HepG2 (cell line): ENCODE data around the gene PRKCI. TPM values are rescaled to one million over a fixed set of nuclear protein-coding genes. Genes with fewer than 3 reads are reported as not detected.

Source experiments
- ATAC-seq: fragments of 200-7000 bp; cut with Tn5 transposase; 3 replicates; pipeline ENCODE4 v1.9.1; 2020; ENCODE audit warnings: mild to moderate bottlenecking, moderate library complexity
- BruUV-seq: library from RNA; stranded (reverse); fragments of 400-500 nt; replicated peaks from 2 replicates; lab custom pipeline; 2021; lab: Mats Ljungman, UMichigan
- CTCF ChIA-PET: fragments of 300-600 bp; formaldehyde crosslinking; extraction: SDS; loops from one replicate; lab custom pipeline; 2021; ENCODE audit warnings: low total read pairs, inconsistent platforms, low intra/inter-chr PET ratio; lab: Yijun Ruan, JAX
- POLR2A ChIA-PET: fragments of 350-600 bp; sonication (Branson Sonifier 250); formaldehyde crosslinking; loops from one replicate; lab custom pipeline; 2020; ENCODE audit warnings: antibody characterized with exemption, inconsistent platforms; lab: Yijun Ruan, JAX
- DNase-seq: peaks from one replicate; pipeline ENCODE4 v3.0.0-alpha.2; 2015; ENCODE audit warnings: low spot score
- FAIRE-seq: peaks from 3 replicates; lab custom pipeline; 2011; peaks lifted over from hg19 to GRCh38; lab: Jason Lieb, UNC
- H2AFZ ChIP-seq: one replicate; pipeline ENCODE4 v1.6.1; 2011; ENCODE audit warnings: low read length, inconsistent platforms
- H3K27ac ChIP-seq: fragments of 300-600 bp; 3 replicates; pipeline ENCODE4 v1.8.0; 2011; ENCODE audit warnings: mixed run types, mild to moderate bottlenecking, mixed read lengths, low read length, inconsistent platforms; ENCODE audit not compliant: insufficient read depth; ENCODE audit errors: extremely low read length
- H3K27me3 ChIP-seq, 2 experiments: fragments of 200-600 bp in 1 of 2; 2 replicates in 1 of 2; 3 replicates in 1 of 2; pipeline versions ENCODE4 v1.6.0 to v1.8.0; 2011; ENCODE audit warnings: low read length in 2 of 2, mild to moderate bottlenecking in 2 of 2, moderate library complexity in 2 of 2, inconsistent platforms in 1 of 2; ENCODE audit not compliant: insufficient read depth in 2 of 2, control insufficient read depth in 1 of 2
- H3K36me3 ChIP-seq, 2 experiments: fragments of 200-600 bp in 1 of 2; replicated peaks in 1 of 2; 2 replicates in 1 of 2; 3 replicates in 1 of 2; pipeline versions ENCODE4 v1.5.1 to v1.8.0; 2011; ENCODE audit warnings: low read length in 2 of 2, inconsistent platforms in 1 of 2; ENCODE audit not compliant: insufficient read depth in 2 of 2, control insufficient read depth in 1 of 2
- H3K4me1 ChIP-seq: 2 replicates; pipeline ENCODE4 v1.5.1; 2012; ENCODE audit warnings: low read length, inconsistent platforms; ENCODE audit not compliant: insufficient read depth
- H3K4me2 ChIP-seq: 2 replicates; pipeline ENCODE4 v1.6.0; 2011; ENCODE audit warnings: low read depth, low read length, inconsistent platforms
- H3K4me3 ChIP-seq, 3 experiments: fragments of 200-600 bp in 1 of 3; sonication (generic), shearing (Covaris generic) in 1 of 3; replicated peaks in 1 of 3; 2 replicates each; pipeline ENCODE4 v1.5.1; 2011 to 2016; ENCODE audit warnings: low read length in 3 of 3, inconsistent platforms in 2 of 3, low read depth in 2 of 3, mild to moderate bottlenecking in 2 of 3, control low read depth in 1 of 3, mixed read lengths in 1 of 3; ENCODE audit not compliant: insufficient read depth in 1 of 3
- H3K79me2 ChIP-seq: one replicate; pipeline ENCODE4 v1.6.1; 2011; ENCODE audit warnings: low read length, inconsistent platforms; ENCODE audit not compliant: insufficient read depth
- H3K9ac ChIP-seq: 2 replicates; pipeline ENCODE4 v1.6.0; 2011; ENCODE audit warnings: mild to moderate bottlenecking, low read depth, low read length, inconsistent platforms; ENCODE audit not compliant: insufficient read depth
- H3K9me3 ChIP-seq: 2 replicates; pipeline ENCODE4 v1.5.1; 2012; ENCODE audit warnings: mild to moderate bottlenecking, low read length
- H4K20me1 ChIP-seq: 2 replicates; pipeline ENCODE4 v1.6.0; 2011; ENCODE audit warnings: inconsistent platforms, mild to moderate bottlenecking, low read length, moderate library complexity; ENCODE audit not compliant: insufficient read depth
- CEBPB ChIP-seq: IDR thresholded peaks from 2 replicates; pipeline ENCODE4 v1.6.1; 2011; ENCODE audit warnings: low read depth, low read length, improper control_type of control experiment, borderline replicate concordance
- FOXA3 ChIP-seq: IDR thresholded peaks from 2 replicates; pipeline ENCODE4 v1.6.1; 2016; ENCODE audit warnings: missing genetic modification reagents, missing compliant biosample characterization
- GATAD2A ChIP-seq: IDR thresholded peaks from 2 replicates; pipeline ENCODE4 v1.6.1; 2016
- SNAPC5 ChIP-seq: sonication (generic); formaldehyde crosslinking; IDR thresholded peaks from 2 replicates; pipeline ENCODE4 v1.8.1; 2023; ENCODE audit warnings: mild to moderate bottlenecking, missing genetic modification reagents, borderline replicate concordance
- ZC3H13 ChIP-seq: sonication (generic); formaldehyde crosslinking; IDR thresholded peaks from 2 replicates; pipeline ENCODE4 v1.8.1; 2023; ENCODE audit warnings: mild to moderate bottlenecking, missing genetic modification reagents, moderate library complexity
- ZNF317 ChIP-seq: sonication (generic); formaldehyde crosslinking; IDR thresholded peaks from 2 replicates; pipeline ENCODE4 v1.5.0; 2020; ENCODE audit warnings: mild to moderate bottlenecking, missing genetic modification reagents
- ZSCAN5A ChIP-seq: sonication (generic); formaldehyde crosslinking; IDR thresholded peaks from 2 replicates; pipeline ENCODE4 v1.8.0; 2022; ENCODE audit warnings: mild to moderate bottlenecking, missing genetic modification reagents, borderline replicate concordance
- WGBS: methylation state at CpG from one replicate; pipeline ENCODE4 v1.1.6; 2017; ENCODE audit warnings: low lambda C conversion rate; 5-methylcytosine and 5-hydroxymethylcytosine counted together
- in situ Hi-C: cut with HindIII; loops from 2 replicates; pipeline ENCODE4 v1.10.0; 2017; ENCODE audit warnings: low pct_unique_long_range_greater_than_20kb; ENCODE audit not compliant: extremely low pct_ligation_motif_present
- intact Hi-C: fragments of 100-400 bp; cut with micrococcal nuclease; formaldehyde crosslinking; loops from one replicate; pipeline ENCODE4 v1.10.0; 2022; ENCODE audit not compliant: unreplicated experiment
- polyA plus RNA-seq, 8 experiments: library from polyadenylated mRNA; depleted of rRNA in 3 of 8; stranded (reverse) in 7 of 8; unstranded in 1 of 8; fragments of >200 nt; fragmentation: Illumina TruSeq in 4 of 8; extraction: Trizol in 4 of 8; gene quantifications; 2 replicates each; pipeline versions ENCODE4 v1.2.1 to v1.2.3, GENCODE V29; 2011 to 2016; ENCODE audit warnings: low read depth in 4 of 8, missing spikeins in 1 of 8, mixed read lengths in 1 of 8; ENCODE audit not compliant: insufficient read depth in 1 of 8
- total RNA-seq, 5 experiments: library from RNA; depleted of rRNA; stranded (reverse); fragments of >200 nt; fragmentation: Illumina TruSeq; extraction: Trizol; gene quantifications; 2 replicates each; pipeline ENCODE4 v1.2.3, GENCODE V29; 2016; ENCODE audit warnings: low read depth in 1 of 5

PRKCI gene
- total and polyA plus RNA-seq, 2 of the 13 experiments (the other 11 are each of a cell fraction or from before 2014, with no cell fraction given) = 17.2 to 30.4 TPM

GRCh38 chr3:170206164-170206762 is 16.0 kb upstream of the PRKCI start (continued):
- 0 out of 2 replicates have a peak, but pooled peaks have one; percentile 29 for TF ChIP-seq FOXA3 (CRISPR knock-in tag)
- peak; percentile 73 for TF ChIP-seq GATAD2A
- TF ChIP-seq, all 625 proteins: peak for 38; not testable (repeated sequence) for 587

GRCh38 chr3:170207717-170208116 is 14.5 kb upstream of the PRKCI start:
- WGBS = 66% methylated on average over 6 of the region's 6 CpGs
- POLR2A ChIA-PET = no interaction called here
- FAIRE-seq (no peak), DNase-seq (no peak), ATAC-seq (no peak)
- H4K20me1 ChIP-seq = no peaks in the 10 kb centered on the region
- in situ Hi-C loops = no loop called here
- H3K9ac ChIP-seq = no peak overlapping the region
- no peaks in the 10 kb centered on the region for H3K36me3 ChIP-seq
- no peaks in the 10 kb centered on the region for H3K27me3 ChIP-seq
- no peak overlapping the region for H3K27ac ChIP-seq
- no peak overlapping the region for H3K4me3 ChIP-seq
- BruUV-seq = no TSS peak
- H3K9me3 ChIP-seq = no peaks in the 10 kb centered on the region
- TF ChIP-seq SNAPC5 (CRISPR knock-in tag) (no peak), CEBPB (peak; percentile 33; the same call in 1 of the 2 replicates), ZC3H13 (CRISPR knock-in tag) (no peak)
- peaks cover 48% of the 10 kb centered on the region for H3K4me1 ChIP-seq
- CTCF ChIA-PET = no interaction called here
- no peaks in the 10 kb centered on the region for H3K79me2 ChIP-seq
- intact Hi-C loops = no loop called here
- H3K4me2 ChIP-seq = no peak overlapping the region
- H2AFZ ChIP-seq = no peak overlapping the region

- DNase-seq = no peak
- FAIRE-seq = no peak
- ChIA-PET POLR2A (interaction anchor here (0.6 kb wide), 1 partner anchor 32 kb away, joined by 3 read pairs; no protein-coding TSS in a partner anchor), CTCF (no interaction called here)
- TF ChIP-seq ZSCAN5A (CRISPR knock-in tag) = no peak
- TF ChIP-seq ZNF317 (CRISPR knock-in tag) = peak; percentile 98
- H3K9me3 ChIP-seq = no peaks in the 10 kb centered on the region
- in situ Hi-C loops (no loop called here), intact Hi-C loops (no loop called here)
- H4K20me1 ChIP-seq = no peaks in the 10 kb centered on the region
- no peaks in the 10 kb centered on the region for H3K79me2 ChIP-seq
- BruUV-seq = no TSS peak
- H3K4me2 ChIP-seq = no peak overlapping the region
- no peak overlapping the region for H3K27ac ChIP-seq
- H3K36me3 ChIP-seq = no peaks in the 10 kb centered on the region
- no peak for ATAC-seq
- 98% methylated on average over 1 of the region's 1 CpG for WGBS
- H3K9ac ChIP-seq = no peak overlapping the region
- peaks cover 12% of the 10 kb centered on the region for H3K4me1 ChIP-seq
- no peaks in the 10 kb centered on the region for H3K27me3 ChIP-seq
- no peak overlapping the region for H3K4me3 ChIP-seq
- H2AFZ ChIP-seq = no peak overlapping the region
Observed at GRCh38 chr3:170211668-170212067, 10.6 kb upstream of the PRKCI start.
